ENCODE results near the gene ZKSCAN2.
A peak's percentile ranks its signal among the peaks of the same experiment; 100 is the strongest.

The ZKSCAN2 gene

GRCh38 chr16:25291580-25291979 is 33.9 kb upstream of the ZKSCAN2 start:
- no peaks in the 10 kb centered on the region for H3K36me3 ChIP-seq (ENCODE audit: low read depth)
- no peaks in the 10 kb centered on the region for H3K9me3 ChIP-seq (ENCODE audit: severe bottlenecking)
- no peaks in the 10 kb centered on the region for H3K4me1 ChIP-seq (ENCODE audit: insufficient read depth, poor library complexity, severe bottlenecking)
- TF ChIP-seq CTCF (IDR thresholded peaks at IDR 0.05; ENCODE audit: poor library complexity, severe bottlenecking) = no peak
- no peaks in the 10 kb centered on the region for H3K27me3 ChIP-seq (ENCODE audit: insufficient read depth, poor library complexity, severe bottlenecking)
- DNase-seq (ENCODE audit: low spot score) = no peak
- ATAC-seq (ENCODE audit: low read depth) = no peak
- no peak overlapping the region for H3K27ac ChIP-seq (ENCODE audit: poor library complexity, severe bottlenecking)
- H3K4me3 ChIP-seq (ENCODE audit: severe bottlenecking) = no peak overlapping the region

- H3K4me1 ChIP-seq (ENCODE audit: insufficient read depth, poor library complexity, severe bottlenecking) = no peaks in the 10 kb centered on the region
- H3K27me3 ChIP-seq (ENCODE audit: insufficient read depth, poor library complexity, severe bottlenecking) = no peaks in the 10 kb centered on the region
- no peak for ATAC-seq (ENCODE audit: low read depth)
- H3K27ac ChIP-seq (ENCODE audit: poor library complexity, severe bottlenecking) = no peak overlapping the region
- no peaks in the 10 kb centered on the region for H3K9me3 ChIP-seq (ENCODE audit: severe bottlenecking)
- TF ChIP-seq CTCF (IDR thresholded peaks at IDR 0.05; ENCODE audit: poor library complexity, severe bottlenecking) = no peak
- H3K4me3 ChIP-seq (ENCODE audit: severe bottlenecking) = no peak overlapping the region
- H3K36me3 ChIP-seq (ENCODE audit: low read depth) = no peaks in the 10 kb centered on the region
- DNase-seq (ENCODE audit: low spot score) = no peak
Measured at GRCh38 chr16:25289466-25289865, 31.8 kb upstream of the ZKSCAN2 start.

- H3K9me3 ChIP-seq (ENCODE audit: severe bottlenecking) = no peaks in the 10 kb centered on the region
Measured at GRCh38 chr16:25279491-25279890, 21.8 kb upstream of the ZKSCAN2 start.

GRCh38 chr16:25271421-25271820 is 13.8 kb upstream of the ZKSCAN2 start:
- ATAC-seq (ENCODE audit: low read depth) (no peak), DNase-seq (ENCODE audit: low spot score) (no peak)
- no peaks in the 10 kb centered on the region for H3K9me3 ChIP-seq (ENCODE audit: severe bottlenecking)
- H3K36me3 ChIP-seq (ENCODE audit: low read depth) = no peaks in the 10 kb centered on the region
- no peak for TF ChIP-seq CTCF (IDR thresholded peaks at IDR 0.05; ENCODE audit: poor library complexity, severe bottlenecking)
- no peak overlapping the region for H3K27ac ChIP-seq (ENCODE audit: poor library complexity, severe bottlenecking)
- H3K27me3 ChIP-seq (ENCODE audit: insufficient read depth, poor library complexity, severe bottlenecking) = no peaks in the 10 kb centered on the region
- no peaks in the 10 kb centered on the region for H3K4me1 ChIP-seq (ENCODE audit: insufficient read depth, poor library complexity, severe bottlenecking)
- no peak overlapping the region for H3K4me3 ChIP-seq (ENCODE audit: severe bottlenecking)

More at GRCh38 chr16:25279491-25279890, 21.8 kb upstream of the ZKSCAN2 start:
- Histone ChIP-seq H3K27ac (ENCODE audit: poor library complexity, severe bottlenecking) (no peak overlapping the region), H3K4me1 (ENCODE audit: insufficient read depth, poor library complexity, severe bottlenecking) (no peaks in the 10 kb centered on the region), H3K4me3 (ENCODE audit: severe bottlenecking) (no peak overlapping the region), H3K36me3 (ENCODE audit: low read depth) (no peaks in the 10 kb centered on the region), H3K27me3 (ENCODE audit: insufficient read depth, poor library complexity, severe bottlenecking) (no peaks in the 10 kb centered on the region)
- ATAC-seq (ENCODE audit: low read depth) (0 out of 3 replicates have a peak, but pooled peaks have one; percentile 17), DNase-seq (ENCODE audit: low spot score) (no peak)
- TF ChIP-seq CTCF (IDR thresholded peaks at IDR 0.05; ENCODE audit: poor library complexity, severe bottlenecking) = no peak

GRCh38 chr16:25270577-25270976 is 12.9 kb upstream of the ZKSCAN2 start:
- Histone ChIP-seq H3K27me3 (ENCODE audit: insufficient read depth, poor library complexity, severe bottlenecking) (no peaks in the 10 kb centered on the region), H3K9me3 (ENCODE audit: severe bottlenecking) (no peaks in the 10 kb centered on the region), H3K4me1 (ENCODE audit: insufficient read depth, poor library complexity, severe bottlenecking) (no peaks in the 10 kb centered on the region), H3K36me3 (ENCODE audit: low read depth) (no peaks in the 10 kb centered on the region), H3K4me3 (ENCODE audit: severe bottlenecking) (no peak overlapping the region), H3K27ac (ENCODE audit: poor library complexity, severe bottlenecking) (no peak overlapping the region)
- ATAC-seq (ENCODE audit: low read depth) (no peak), DNase-seq (ENCODE audit: low spot score) (no peak)
- no peak for TF ChIP-seq CTCF (IDR thresholded peaks at IDR 0.05; ENCODE audit: poor library complexity, severe bottlenecking)

All from RWPE2 (cell line).